GM21367 (cell line): Measurements from ENCODE around the gene APOE.
"Not testable (repeated sequence)": the region's sequence is repeated elsewhere in the genome, so short reads cannot be mapped to it uniquely, and the experiment has no call there.

Experiments
- ATAC-seq: cut with Tn5 transposase; IDR thresholded peaks from one replicate; pipeline ENCODE4 v1.9.1; 2021; ENCODE audit not compliant: unreplicated experiment

Gene APOE

DNA sequence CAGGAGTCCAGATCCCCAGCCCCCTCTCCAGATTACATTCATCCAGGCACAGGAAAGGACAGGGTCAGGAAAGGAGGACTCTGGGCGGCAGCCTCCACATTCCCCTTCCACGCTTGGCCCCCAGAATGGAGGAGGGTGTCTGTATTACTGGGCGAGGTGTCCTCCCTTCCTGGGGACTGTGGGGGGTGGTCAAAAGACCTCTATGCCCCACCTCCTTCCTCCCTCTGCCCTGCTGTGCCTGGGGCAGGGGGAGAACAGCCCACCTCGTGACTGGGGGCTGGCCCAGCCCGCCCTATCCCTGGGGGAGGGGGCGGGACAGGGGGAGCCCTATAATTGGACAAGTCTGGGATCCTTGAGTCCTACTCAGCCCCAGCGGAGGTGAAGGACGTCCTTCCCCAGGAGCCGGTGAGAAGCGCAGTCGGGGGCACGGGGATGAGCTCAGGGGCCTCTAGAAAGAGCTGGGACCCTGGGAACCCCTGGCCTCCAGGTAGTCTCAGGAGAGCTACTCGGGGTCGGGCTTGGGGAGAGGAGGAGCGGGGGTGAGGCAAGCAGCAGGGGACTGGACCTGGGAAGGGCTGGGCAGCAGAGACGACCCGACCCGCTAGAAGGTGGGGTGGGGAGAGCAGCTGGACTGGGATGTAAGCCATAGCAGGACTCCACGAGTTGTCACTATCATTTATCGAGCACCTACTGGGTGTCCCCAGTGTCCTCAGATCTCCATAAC lies at the start of gene APOE:
APOE (plus strand) TSS at position 360 of the 724 bp plus-strand sequence. CDS start 829 bp downstream, outside the sequence.
- ATAC-seq, result no peak

DNA sequence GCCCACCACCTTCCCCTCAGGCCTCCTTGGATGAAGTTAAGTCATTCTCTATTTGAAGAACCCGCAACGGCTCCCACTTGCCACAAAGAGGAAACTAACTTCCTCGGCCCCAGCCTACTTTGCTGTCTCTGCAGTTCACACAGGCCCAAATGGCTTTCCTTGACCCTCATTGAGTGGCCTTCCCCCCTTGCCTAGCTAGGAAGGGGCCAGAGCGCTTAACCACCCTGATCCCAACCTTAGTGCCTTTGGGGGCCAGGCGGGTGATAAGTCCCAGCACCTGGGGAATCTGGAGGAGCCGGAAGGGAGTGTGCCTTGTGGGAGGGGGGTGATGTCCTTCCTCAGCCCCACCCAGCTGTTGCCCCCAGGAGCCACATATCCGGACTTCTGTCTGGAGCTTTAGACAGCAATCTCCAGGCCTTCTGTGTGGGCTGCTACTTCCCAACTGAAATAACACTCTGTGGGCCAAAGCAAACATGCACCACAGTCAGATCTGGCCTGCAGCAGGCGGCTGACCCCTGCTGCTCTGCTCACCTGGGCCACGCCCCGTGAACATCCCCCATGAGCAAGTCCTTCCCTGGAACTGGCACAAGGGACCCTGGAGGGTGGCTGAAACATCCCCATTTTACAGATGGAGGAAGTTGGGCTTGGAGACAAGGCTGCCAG lies 49.0 kb upstream of the APOE start:
- no peak for ATAC-seq

GRCh38 chr19:44857837-44858236 lies 47.8 kb upstream of the APOE start:
- no peak for ATAC-seq

DNA sequence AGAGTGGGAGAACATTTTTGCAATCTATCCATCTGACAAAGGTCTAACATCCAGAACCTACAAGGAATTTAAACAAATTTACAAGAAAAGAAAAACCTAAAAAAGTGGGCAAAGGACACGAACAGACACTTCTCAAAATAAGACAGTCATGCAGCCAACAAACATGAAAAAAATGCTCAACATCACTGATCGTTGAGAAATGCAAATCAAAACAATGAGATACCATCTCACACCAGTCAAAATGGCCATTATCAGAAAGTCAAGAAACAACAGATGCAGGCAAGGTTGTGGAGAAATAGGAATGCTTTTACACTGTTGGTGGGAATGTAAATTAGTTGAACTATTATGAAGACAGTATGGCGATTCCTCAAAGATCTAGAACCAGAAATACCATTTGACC lies 44.0 kb upstream of the APOE start:
- not testable (repeated sequence) for ATAC-seq

DNA sequence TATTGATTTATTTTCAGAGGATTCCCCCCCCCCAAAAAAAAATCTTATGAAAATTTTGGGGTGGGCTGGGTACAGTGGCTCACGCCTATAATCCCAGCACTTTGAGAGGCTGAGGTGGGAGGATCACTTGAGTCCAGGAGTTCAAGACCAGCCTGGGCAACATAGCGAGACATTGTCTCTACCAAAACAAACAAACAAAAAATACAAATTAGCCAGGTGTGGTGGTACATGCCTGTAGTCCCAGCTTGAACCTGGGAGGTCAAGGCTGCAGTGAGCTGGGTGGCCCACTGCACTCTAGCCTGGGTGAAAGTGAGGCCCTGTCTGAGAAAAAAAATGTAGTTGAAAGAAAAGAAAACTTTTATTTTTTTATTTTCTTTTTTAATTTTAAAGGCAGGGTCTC lies 41.6 kb upstream of the APOE start:
- ATAC-seq, result no peak

- ATAC-seq, result no peak
Observed at GRCh38 chr19:44865196-44865767, 40.3 kb upstream of the APOE start.

- no peak for ATAC-seq
Observed at GRCh38 chr19:44866664-44867063, 38.9 kb upstream of the APOE start.

- no peak for ATAC-seq
Observed at GRCh38 chr19:44867578-44867977, 38.0 kb upstream of the APOE start.

DNA sequence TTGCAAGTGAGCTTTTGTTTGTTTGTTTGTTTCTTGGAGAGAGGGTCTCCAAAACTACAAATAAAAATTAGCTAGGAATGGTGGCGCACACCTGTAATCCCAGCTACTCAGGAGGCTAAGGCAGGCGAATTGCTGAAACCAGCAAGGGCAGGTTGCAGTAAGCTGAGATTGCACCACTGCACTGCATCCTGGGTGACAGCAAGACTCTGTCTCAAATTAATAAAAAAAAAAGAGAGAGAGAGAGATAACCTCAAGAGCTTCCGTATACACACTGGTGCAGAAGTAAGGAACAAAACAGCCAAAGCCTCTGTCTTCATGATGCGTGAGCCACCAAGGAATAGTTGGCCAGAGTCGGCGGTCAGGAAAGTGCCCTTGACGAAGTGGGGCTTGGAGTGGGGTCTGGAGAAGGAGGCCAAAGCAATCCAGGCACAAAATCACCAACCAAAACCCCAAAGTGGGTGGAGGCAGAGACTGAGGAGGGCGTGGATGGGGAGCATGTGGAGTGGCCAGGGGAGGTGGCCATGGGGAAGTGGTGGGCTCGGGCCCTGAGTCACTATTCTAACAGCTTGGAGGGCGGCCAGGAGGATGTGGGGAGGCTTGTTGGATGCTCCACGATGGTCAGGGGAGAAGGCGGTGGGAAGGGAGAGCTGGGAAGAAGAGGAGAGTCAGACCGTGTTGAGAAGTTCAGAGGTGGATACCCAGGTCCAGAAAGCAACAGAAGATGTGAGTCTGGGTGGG lies 35.7 kb upstream of the APOE start:
- ATAC-seq, result no peak

- no peak for ATAC-seq
Observed at GRCh38 chr19:44871809-44872208, 33.8 kb upstream of the APOE start.

- no peak for ATAC-seq
Observed at GRCh38 chr19:44872661-44873060, 32.9 kb upstream of the APOE start.

- ATAC-seq, result no peak
Observed at GRCh38 chr19:44874317-44874716, 31.3 kb upstream of the APOE start.

GRCh38 chr19:44875666-44876451 lies 29.7 kb upstream of the APOE start:
- ATAC-seq, result no peak

DNA sequence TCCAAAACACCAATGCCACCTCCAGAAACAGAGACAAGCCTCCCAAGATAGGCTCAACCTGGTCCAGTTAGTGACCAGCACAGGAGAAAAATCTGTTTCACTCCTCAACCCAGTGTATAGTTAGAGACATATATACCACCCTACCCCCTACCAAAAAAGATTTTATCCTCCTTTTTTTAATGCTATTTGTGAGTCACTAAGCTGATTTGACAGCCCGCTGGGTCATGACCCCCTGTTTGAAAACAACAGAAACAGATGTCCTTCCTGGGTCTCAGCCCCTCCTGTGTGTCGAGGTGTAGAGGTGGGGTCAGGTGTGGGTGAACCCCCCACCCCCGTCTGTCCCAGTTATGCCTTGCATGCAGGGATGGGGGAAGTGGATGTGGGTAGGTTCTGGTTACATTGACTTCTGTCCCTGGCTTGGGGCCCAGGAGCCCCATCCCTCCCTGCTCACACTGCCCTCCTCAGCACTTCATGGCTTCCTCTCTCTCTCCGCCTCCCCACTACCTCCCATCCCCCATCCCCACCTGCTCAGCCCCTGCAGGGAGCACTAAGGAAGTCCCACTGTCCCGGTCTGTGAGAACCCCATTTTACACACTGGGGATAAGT lies 28.6 kb upstream of the APOE start:
- no peak for ATAC-seq

GRCh38 chr19:44878120-44878865 lies 27.3 kb upstream of the APOE start:
- ATAC-seq, result no peak

- no peak for ATAC-seq
Observed at GRCh38 chr19:44879309-44880065, 26.1 kb upstream of the APOE start.

- ATAC-seq, result no peak
Observed at GRCh38 chr19:44882063-44882462, 23.5 kb upstream of the APOE start.

GRCh38 chr19:44882619-44883397 lies 22.8 kb upstream of the APOE start:
- ATAC-seq, result not testable (repeated sequence)
